ENCODE data around the gene SH2D3C. TPM values are rescaled to one million over a fixed set of nuclear protein-coding genes. Genes with fewer than 3 reads are reported as not detected.

The SH2D3C gene
- total and polyA plus RNA-seq, 2 of the 4 experiments (the other 2 are of a cell fraction) = under 0.01 to 0.24 TPM

DNA sequence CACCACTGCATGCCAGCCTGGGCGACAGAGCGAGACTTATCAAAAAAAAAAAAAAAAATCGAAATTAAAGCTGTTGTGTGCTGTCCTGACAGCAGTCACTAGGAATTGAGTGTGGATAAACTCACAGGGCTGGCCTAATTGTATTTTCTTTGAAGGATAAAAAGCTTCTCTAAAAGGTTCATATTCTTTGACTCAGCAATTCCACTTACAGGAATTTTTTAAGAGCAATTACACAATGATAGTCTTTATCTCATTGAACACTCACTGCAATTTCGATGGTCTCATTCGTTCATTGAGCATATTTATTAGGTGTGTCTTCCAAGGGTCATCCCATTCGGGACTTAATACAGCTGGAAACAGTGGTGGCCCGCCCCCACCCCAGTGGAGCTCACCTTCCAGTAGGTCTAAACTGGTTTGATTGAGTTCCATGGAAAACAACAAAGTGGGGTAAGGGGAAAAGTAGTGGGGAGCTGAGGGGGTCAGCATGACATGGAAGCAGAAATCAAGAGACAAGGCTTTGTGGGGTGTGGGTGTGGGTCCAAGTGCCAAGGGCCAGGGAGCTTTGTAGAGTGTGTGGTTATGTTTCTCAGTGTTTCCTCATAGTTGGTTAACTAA is 14.1 kb upstream of the SH2D3C start:
- peaks cover 16% of the 10 kb centered on the region for H3K9me1 ChIP-seq (ENCODE audit: insufficient read depth, low read length)
- H4K8ac ChIP-seq (ENCODE audit: low read depth in 2 of 2, low read length in 2 of 2) = no peak overlapping the region
- no peak overlapping the region for H3K4me3 ChIP-seq (ENCODE audit: insufficient read depth, low read depth, low read length)
- no peak overlapping the region for H3K4me2 ChIP-seq (ENCODE audit: low read depth, low read length)
- no peak overlapping the region for H4K5ac ChIP-seq (ENCODE audit: low read depth, low read length)
- H2BK15ac ChIP-seq (ENCODE audit: low read depth, low read length) = no peak overlapping the region
- in situ Hi-C loops (cut with MboI; ENCODE audit: low sequenced_read_pairs) = no loop called here
- H3K36me3 ChIP-seq (ENCODE audit: control insufficient read depth, insufficient read depth, low read length) = peaks cover 48% of the 10 kb centered on the region
- whole genome bisulfite sequencing, 2 experiments (ENCODE audit: extremely low coverage in 2 of 2, insufficient read length in 1 of 2) = no CpG with 5 or more reads among the region's 7 CpGs
- peaks cover 16% of the 10 kb centered on the region for H3K4me1 ChIP-seq (ENCODE audit: control insufficient read depth, insufficient read depth, low read length)
- H3K4ac ChIP-seq (ENCODE audit: low read depth, low read length) = no peak overlapping the region
- ATAC-seq (ENCODE audit: low read depth) = no peak
- H3K56ac ChIP-seq (ENCODE audit: extremely low read depth, insufficient read depth, low read length) = no peak overlapping the region
- no peak overlapping the region for H3K27ac ChIP-seq (ENCODE audit: insufficient read depth, low read length)
- no peak overlapping the region for H3K9ac ChIP-seq (ENCODE audit: low read depth, low read length)
- POLR2A ChIA-PET (ENCODE audit: unreplicated experiment) = interaction anchor here (1.3 to 1.9 kb wide), 2 partner anchors 10 to 22 kb away, joined by 3 to 15 read pairs; partner anchors contain the start of gene FPGS
- H2AK5ac ChIP-seq (ENCODE audit: low read depth, low read length) = no peak overlapping the region
- no peak overlapping the region for H3K18ac ChIP-seq (ENCODE audit: low read depth, low read length)
- no peak overlapping the region for H3K14ac ChIP-seq (replicated peaks; ENCODE audit: low read depth, low read length)
- no peaks in the 10 kb centered on the region for H3K9me3 ChIP-seq (ENCODE audit: control insufficient read depth, insufficient read depth, low read length)
- dilution Hi-C loops (cut with HindIII; ENCODE audit: low sequenced_read_pairs, unreplicated experiment) = no loop called here
- no peak overlapping the region for H2BK20ac ChIP-seq (ENCODE audit: low read depth, low read length)
- H2AFZ ChIP-seq (replicated peaks; ENCODE audit: low read length, poor library complexity) = no peak overlapping the region
- TF ChIP-seq MAFK (IDR thresholded peaks at IDR 0.05; ENCODE audit: low read depth, low read length) (peak; percentile 35; the same call in 1 of the 2 replicates), MAZ (IDR thresholded peaks at IDR 0.05; ENCODE audit: borderline replicate concordance, low read depth, low read length) (no peak)
- H2AK9ac ChIP-seq (replicated peaks; ENCODE audit: low read depth, low read length, poor library complexity) = peak overlapping the region; percentile 71
- H3K23ac ChIP-seq (ENCODE audit: low read depth, low read length) = no peak overlapping the region
- peaks cover 63% of the 10 kb centered on the region for H4K20me1 ChIP-seq (ENCODE audit: insufficient read depth, low read length)
- H4K91ac ChIP-seq (ENCODE audit: insufficient read depth, low read depth, low read length) = no peak overlapping the region
- no peak for DNase-seq
- BruUV-seq (replicated peaks) = no TSS peak
- H2BK5ac ChIP-seq (ENCODE audit: low read depth, low read length, poor library complexity, severe bottlenecking) = no peak overlapping the region
- H3K27me3 ChIP-seq (ENCODE audit: control insufficient read depth, insufficient read depth, low read length) = no peaks in the 10 kb centered on the region
- H2BK120ac ChIP-seq (ENCODE audit: low read depth, low read length) = no peak overlapping the region
- intact Hi-C loops (cut with micrococcal nuclease) = no loop called here
- H3K79me1 ChIP-seq (ENCODE audit: low read depth in 1 of 2, low read length in 2 of 2) = peaks cover 25 to 72% of the 10 kb centered on the region in 2 experiments
- CTCF ChIA-PET = interaction anchor here (0.5 to 0.7 kb wide), 2 partner anchors 107 to 140 kb away, joined by 3 to 6 read pairs; no protein-coding TSS in a partner anchor

Data from IMR-90 (cell line).